ENCODE measurements around the gene NPC1. TPM values are rescaled to one million over a fixed set of nuclear protein-coding genes. Genes with fewer than 3 reads are reported as not detected.

NPC1 gene
- total and polyA plus RNA-seq, 2 of the 8 experiments (the other 6 are each of a cell fraction or from before 2014, with no cell fraction given): 34.1 to 39.5 TPM

DNA sequence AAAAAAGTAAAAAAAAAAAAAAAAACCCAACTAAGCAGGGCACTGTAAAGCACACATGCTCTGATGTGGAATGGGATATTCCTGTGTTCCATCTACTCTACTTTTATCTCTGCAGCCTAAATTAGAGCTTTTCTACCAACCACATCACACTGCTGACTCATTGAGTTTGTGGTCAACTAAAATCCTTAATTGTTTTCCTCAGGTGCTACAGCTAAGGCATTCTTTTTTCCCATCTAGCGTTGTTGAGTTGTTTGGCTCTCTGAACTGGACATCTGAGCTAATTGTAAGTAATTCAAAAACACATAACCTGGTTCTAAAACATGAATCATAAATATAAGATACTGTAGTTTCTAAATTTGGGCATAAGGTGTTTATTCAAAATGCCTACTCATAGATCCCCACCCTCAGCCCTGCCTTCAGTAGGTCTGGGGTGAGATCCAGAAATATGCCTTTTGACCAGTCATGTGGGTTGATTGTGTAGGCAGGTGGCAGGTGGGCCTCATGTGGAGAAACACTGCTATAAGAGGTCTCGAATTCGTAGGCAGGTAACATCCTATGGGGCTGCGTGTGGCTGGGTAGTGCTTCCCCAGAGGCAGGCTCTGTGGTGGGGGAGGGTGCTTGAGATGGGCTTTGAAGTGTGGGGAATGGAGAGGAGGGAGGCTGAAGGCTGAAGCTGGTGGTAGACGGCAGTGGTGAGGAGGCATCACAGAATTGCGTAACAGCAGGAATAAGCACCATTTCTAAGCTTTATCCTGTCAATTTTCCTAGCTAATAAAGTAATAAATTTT, 49.2 kb upstream of the NPC1 start:
- CTCF ChIA-PET (ENCODE audit: partially characterized antibody): interaction anchor here (1.6 to 3.3 kb wide), 2 partner anchors 14 to 68 kb away, joined by 7 to 13 read pairs; no protein-coding TSS in a partner anchor
- H3K4me2 ChIP-seq (ENCODE audit: insufficient read depth in 1 of 2, low read depth in 2 of 2, low read length in 2 of 2): no peak overlapping the region
- no peak overlapping the region for H2AK5ac ChIP-seq (ENCODE audit: low read depth, low read length)
- 0 out of 2 replicates have a peak overlapping the region, but pooled peaks have one; percentile 37 for H2BK15ac ChIP-seq (ENCODE audit: low read length)
- TF ChIP-seq KDM5A (IDR thresholded peaks at IDR 0.05; ENCODE audit: low read length) (no peak), CEBPB (IDR thresholded peaks at IDR 0.05; ENCODE audit: low read depth, low read length) (peak; percentile 93)
- TF ChIP-seq, protein P1, sequence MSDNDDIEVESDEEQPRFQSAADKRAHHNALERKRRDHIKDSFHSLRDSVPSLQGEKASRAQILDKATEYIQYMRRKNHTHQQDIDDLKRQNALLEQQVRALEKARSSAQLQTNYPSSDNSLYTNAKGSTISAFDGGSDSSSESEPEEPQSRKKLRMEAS (IDR thresholded peaks at IDR 0.05): 0 out of 2 replicates have a peak, but pooled peaks have one; percentile 34
- H2BK5ac ChIP-seq (ENCODE audit: low read depth, low read length): no peak overlapping the region
- no peak overlapping the region for H4K8ac ChIP-seq (ENCODE audit: extremely low read depth, insufficient read depth, low read length)
- no peak overlapping the region for H2AFZ ChIP-seq (ENCODE audit: low read length)
- H3K9me3 ChIP-seq (ENCODE audit: insufficient read depth in 2 of 2, low read depth in 1 of 2, low read length in 1 of 2): no peaks in the 10 kb centered on the region
- no peaks in the 10 kb centered on the region for H3K36me3 ChIP-seq (ENCODE audit: control insufficient read depth in 2 of 4, insufficient read depth in 4 of 4, low read length in 3 of 4)
- H3K79me2 ChIP-seq (ENCODE audit: control insufficient read depth in 1 of 2, insufficient read depth in 2 of 2, low read length in 2 of 2): no peaks in the 10 kb centered on the region
- H3K27ac ChIP-seq (ENCODE audit: low read depth, low read length): no peak overlapping the region
- H3K9ac ChIP-seq (replicated peaks in 1 of 4; ENCODE audit: extremely low read depth in 1 of 4, low read depth in 3 of 4, low read length in 3 of 4): no peak overlapping the region
- H3K14ac ChIP-seq (ENCODE audit: insufficient read length): no peak overlapping the region
- H3K4me3 ChIP-seq (ENCODE audit: extremely low read depth in 1 of 4, insufficient read depth in 2 of 4, low read depth in 3 of 4, low read length in 4 of 4): no peak overlapping the region
- H3K18ac ChIP-seq (ENCODE audit: extremely low read depth, low read length): no peak overlapping the region
- H4K5ac ChIP-seq (ENCODE audit: insufficient read length, low read depth, low read length): no peak overlapping the region
- no peaks in the 10 kb centered on the region for H4K20me1 ChIP-seq (replicated peaks in 1 of 2; ENCODE audit: control insufficient read depth in 1 of 2, insufficient read depth in 2 of 2, low read length in 2 of 2)
- H3K23me2 ChIP-seq (ENCODE audit: low read depth, low read length): no peaks in the 10 kb centered on the region
- no peak overlapping the region for H2BK120ac ChIP-seq (replicated peaks; ENCODE audit: low read depth, low read length)
- no peaks in the 10 kb centered on the region for H3K79me1 ChIP-seq (ENCODE audit: low read depth, low read length)
- no peak overlapping the region for H3K56ac ChIP-seq (replicated peaks; ENCODE audit: insufficient read length, low read depth, low read length)
- H3K23ac ChIP-seq (ENCODE audit: insufficient read length): no peak overlapping the region
- H3K4me1 ChIP-seq (replicated peaks in 1 of 4; ENCODE audit: control insufficient read depth in 3 of 4, insufficient read depth in 4 of 4, low read length in 3 of 4): peaks cover 2 to 7% (median 3%) of the 10 kb centered on the region in 4 experiments; a peak in 4 of 7 replicates
- no peaks in the 10 kb centered on the region for H3K27me3 ChIP-seq (replicated peaks in 1 of 4; ENCODE audit: control insufficient read depth in 3 of 4, extremely low read depth in 1 of 4, insufficient read depth in 3 of 4, low read length in 3 of 4)
- no peak overlapping the region for H4K91ac ChIP-seq (replicated peaks; ENCODE audit: insufficient read length, low read length)
- POLR2A ChIA-PET (ENCODE audit: partially characterized antibody): interaction anchor here (0.5 to 1.1 kb wide), 2 partner anchors 78 to 169 kb away, joined by 3 to 5 read pairs; no protein-coding TSS in a partner anchor
- peak overlapping the region; percentile 41; the same call in 1 of the 2 replicates for H2BK12ac ChIP-seq (ENCODE audit: low read depth, low read length)
- no peak overlapping the region for H3K4ac ChIP-seq (replicated peaks; ENCODE audit: insufficient read length, low read depth, low read length)
- WGBS, 2 experiments (ENCODE audit: extremely low coverage in 1 of 2, insufficient coverage in 1 of 2, insufficient read length in 1 of 2, insufficient replicate concordance in 2 of 2, low coverage in 1 of 2, low lambda C conversion rate in 2 of 2, missing lambda C conversion rate in 1 of 2): 79% methylated on average over 6 of the region's 6 CpGs; no CpG with 5 or more reads in 1 of the 2 experiments
- FAIRE-seq: no peak
- DNase-seq (ENCODE audit: low read depth in 1 of 2, low spot score in 2 of 2): no peak
- no peak overlapping the region for H2BK20ac ChIP-seq (ENCODE audit: low read length)

Measured in H1 (cell line).